Bronchial epithelial cell (primary cell): Measurements from ENCODE around the gene CALML5. TPM values are rescaled to one million over a fixed set of nuclear protein-coding genes. Genes with fewer than 3 reads are reported as not detected.

Experiments
- DNase-seq: peaks from one replicate; pipeline ENCODE4 v3.0.0-alpha.2; 2010; ENCODE audit warnings: low read depth
- FAIRE-seq: peaks from 2 replicates; lab custom pipeline; 2011; peaks lifted over from hg19 to GRCh38; lab: Jason Lieb, UNC
- H3K27me3 ChIP-seq: 2 replicates; pipeline ENCODE4 v1.5.1; 2011; ENCODE audit warnings: low read length; ENCODE audit not compliant: control insufficient read depth, insufficient read depth
- H3K36me3 ChIP-seq: 2 replicates; pipeline ENCODE4 v1.5.1; 2011; ENCODE audit warnings: low read length; ENCODE audit not compliant: control insufficient read depth, insufficient read depth
- H3K4me3 ChIP-seq: 2 replicates; pipeline ENCODE4 v1.5.1; 2011; ENCODE audit warnings: mild to moderate bottlenecking, low read depth, low read length, control low read depth
- CTCF ChIP-seq: IDR thresholded peaks from 2 replicates; pipeline ENCODE4 v1.5.1; 2011; ENCODE audit warnings: mild to moderate bottlenecking, moderate library complexity, low read length, control low read depth, inconsistent platforms; ENCODE audit not compliant: insufficient read depth, severe bottlenecking
- total RNA-seq: library from RNA; depleted of rRNA; stranded (reverse); fragments of >200 nt; gene quantifications from 2 replicates; pipeline ENCODE4 v1.2.1, GENCODE V29; 2014

Gene CALML5
- total RNA-seq, 1 donor from 2014 or later, result 0.79 TPM

GRCh38 chr10:5498791-5499492 is 428 bp downstream of the CALML5 start:
- no peak for FAIRE-seq
- peaks cover 2% of the 10 kb centered on the region for H3K27me3 ChIP-seq
- H3K36me3 ChIP-seq, result no peaks in the 10 kb centered on the region
- DNase-seq, result no peak
- H3K4me3 ChIP-seq, result no peak overlapping the region
- no peak for TF ChIP-seq CTCF

GRCh38 chr10:5497948-5498730 is 1.2 kb downstream of the CALML5 start:
- Histone ChIP-seq H3K4me3 (no peak overlapping the region), H3K36me3 (no peaks in the 10 kb centered on the region), H3K27me3 (peaks cover 2% of the 10 kb centered on the region)
- DNase-seq (no peak), FAIRE-seq (no peak)
- TF ChIP-seq CTCF, result no peak

- Histone ChIP-seq H3K27me3 (peaks cover 2% of the 10 kb centered on the region), H3K4me3 (no peak overlapping the region), H3K36me3 (no peaks in the 10 kb centered on the region)
- DNase-seq, result no peak
- FAIRE-seq, result peak; percentile 99
- no peak for TF ChIP-seq CTCF
Measured at GRCh38 chr10:5497289-5497688, 2.1 kb downstream of the CALML5 start.

GRCh38 chr10:5496261-5497250 is 2.8 kb downstream of the CALML5 start:
- H3K36me3 ChIP-seq, result no peaks in the 10 kb centered on the region
- no peak for TF ChIP-seq CTCF
- peaks cover 2% of the 10 kb centered on the region for H3K27me3 ChIP-seq
- DNase-seq, result no peak
- H3K4me3 ChIP-seq, result no peak overlapping the region
- no peak for FAIRE-seq

GRCh38 chr10:5494611-5495010 is 4.8 kb downstream of the CALML5 start:
- no peak for TF ChIP-seq CTCF
- FAIRE-seq (no peak), DNase-seq (no peak)
- H3K4me3 ChIP-seq, result no peak overlapping the region
- H3K36me3 ChIP-seq, result no peaks in the 10 kb centered on the region
- H3K27me3 ChIP-seq, result no peaks in the 10 kb centered on the region
